GM12878 (cell line): Measurements from ENCODE around the gene KIF17. TPM values are rescaled to one million over a fixed set of nuclear protein-coding genes. Genes with fewer than 3 reads are reported as not detected.

ENCODE experiments used
- ATAC-seq: fragments of 200-7000 bp; cut with Tn5 transposase; 3 replicates; pipeline ENCODE4 v1.9.1; 2020; ENCODE audit warnings: mild to moderate bottlenecking, moderate library complexity
- BruUV-seq: library from RNA; stranded (reverse); fragments of 400-500 nt; replicated peaks from 2 replicates; lab custom pipeline; 2021; lab: Mats Ljungman, UMichigan
- CTCF ChIA-PET: fragments of 300-600 bp; sonication (Branson Sonifier 250); formaldehyde crosslinking; extraction: SDS; loops from one replicate; lab custom pipeline; 2021; ENCODE audit warnings: inconsistent platforms; lab: Yijun Ruan, JAX
- POLR2A ChIA-PET: fragments of 350-600 bp; formaldehyde crosslinking; extraction: SDS; loops from one replicate; lab custom pipeline; 2021; ENCODE audit warnings: inconsistent platforms; lab: Charles Lee
- RAD21 ChIA-PET: fragments of 300-600 bp; sonication (Branson Sonifier 250); formaldehyde crosslinking; loops from one replicate; lab custom pipeline; 2023; ENCODE audit warnings: antibody characterized with exemption; ENCODE audit not compliant: unreplicated experiment; lab: Charles Lee
- SMC1A ChIA-PET: fragments of 300-600 bp; sonication (Branson Sonifier 250); formaldehyde crosslinking; loops from one replicate; lab custom pipeline; 2023; ENCODE audit not compliant: unreplicated experiment, uncharacterized antibody; lab: Charles Lee
- DNase-seq: peaks from one replicate; pipeline ENCODE4 v3.0.0-alpha.2; 2011; ENCODE audit warnings: low read depth, low spot score
- FAIRE-seq: peaks from 3 replicates; lab custom pipeline; 2011; peaks lifted over from hg19 to GRCh38; lab: Jason Lieb, UNC
- H2AFZ ChIP-seq: 2 replicates; pipeline ENCODE4 v1.6.0; 2011; ENCODE audit warnings: low read depth, low read length, control low read depth; ENCODE audit not compliant: control insufficient read depth
- H3K27ac ChIP-seq: 2 replicates; pipeline ENCODE4 v1.5.1; 2011; ENCODE audit warnings: control low read depth; ENCODE audit not compliant: control insufficient read depth, insufficient read depth
- H3K27me3 ChIP-seq, 2 experiments: replicated peaks in 1 of 2; 2 replicates each; pipeline versions ENCODE4 v1.6.0 to v1.6.1; 2011; ENCODE audit warnings: low read length in 1 of 2; ENCODE audit not compliant: control insufficient read depth in 2 of 2, insufficient read depth in 2 of 2
- H3K36me3 ChIP-seq, 2 experiments: 2 replicates each; pipeline ENCODE4 v1.5.1; 2011; ENCODE audit warnings: low read length in 1 of 2; ENCODE audit not compliant: control insufficient read depth in 2 of 2, insufficient read depth in 2 of 2
- H3K4me1 ChIP-seq: 2 replicates; pipeline ENCODE4 v1.6.1; 2011; ENCODE audit warnings: mild to moderate bottlenecking, low read length, moderate library complexity, mixed read lengths; ENCODE audit not compliant: control insufficient read depth, insufficient read depth
- H3K4me2 ChIP-seq: 2 replicates; pipeline ENCODE4 v1.6.0; 2011; ENCODE audit warnings: control low read depth; ENCODE audit not compliant: control insufficient read depth, insufficient read depth
- H3K4me3 ChIP-seq: fragments of 200-600 bp; sonication (generic); 2 replicates; pipeline ENCODE4 v1.5.1; 2016
- H3K79me2 ChIP-seq: 2 replicates; pipeline ENCODE4 v1.6.0; 2011; ENCODE audit warnings: low read length; ENCODE audit not compliant: control insufficient read depth, insufficient read depth
- H3K9ac ChIP-seq: 2 replicates; pipeline ENCODE4 v1.8.0; 2011; ENCODE audit warnings: low read length, control low read depth, mixed read lengths; ENCODE audit not compliant: control insufficient read depth, insufficient read depth
- H3K9me3 ChIP-seq: replicated peaks from 3 replicates; pipeline ENCODE4 v1.5.1; 2011; ENCODE audit warnings: mild to moderate bottlenecking, low read length; ENCODE audit not compliant: control insufficient read depth, insufficient read depth
- H4K20me1 ChIP-seq: 2 replicates; pipeline ENCODE4 v1.6.0; 2011; ENCODE audit not compliant: control insufficient read depth, insufficient read depth
- CHD1 ChIP-seq: IDR thresholded peaks from 2 replicates; pipeline ENCODE4 v1.6.1; 2012; ENCODE audit warnings: low read depth, low read length, improper control_type of control experiment
- HCFC1 ChIP-seq: fragments of 150-350 bp; IDR thresholded peaks from 2 replicates; pipeline ENCODE4 v1.6.1; 2014; ENCODE audit warnings: low read length
- IKZF1 ChIP-seq: fragments of 450-650 bp; conservative IDR thresholded peaks from 2 replicates; pipeline ENCODE4 v1.6.1; 2017; ENCODE audit warnings: antibody characterized with exemption, mild to moderate bottlenecking
- JUNB ChIP-seq: IDR thresholded peaks from 2 replicates; pipeline ENCODE4 v1.6.1; 2016; ENCODE audit warnings: antibody characterized with exemption, mild to moderate bottlenecking
- KDM1A ChIP-seq: fragments of 200-600 bp; sonication (generic); IDR thresholded peaks from 2 replicates; pipeline ENCODE4 v1.6.1; 2016; ENCODE audit warnings: borderline replicate concordance
- MTA3 ChIP-seq: IDR thresholded peaks from 2 replicates; pipeline ENCODE4 v1.6.1; 2012; ENCODE audit warnings: low read length, inconsistent platforms, borderline replicate concordance
- MXI1 ChIP-seq: fragments of 150-350 bp; IDR thresholded peaks from 2 replicates; pipeline ENCODE4 v1.6.1; 2011; ENCODE audit warnings: low read depth, mild to moderate bottlenecking, inconsistent platforms, low read length, improper control_type of control experiment
- NFYB ChIP-seq: IDR thresholded peaks from 2 replicates; pipeline ENCODE4 v1.6.1; 2011; ENCODE audit warnings: low read depth, mild to moderate bottlenecking, low read length, improper control_type of control experiment, moderate library complexity; ENCODE audit not compliant: insufficient read depth
- RAD21 ChIP-seq: IDR thresholded peaks from 2 replicates; pipeline ENCODE4 v1.6.1; 2011; ENCODE audit warnings: mild to moderate bottlenecking, low read depth, low read length, moderate library complexity; ENCODE audit not compliant: insufficient read depth
- SMC3 ChIP-seq: IDR thresholded peaks from 2 replicates; pipeline ENCODE4 v1.6.1; 2011; ENCODE audit warnings: low read length, improper control_type of control experiment, borderline replicate concordance
- SUZ12 ChIP-seq: fragments of 200-600 bp; sonication (generic); IDR thresholded peaks from one replicate; pipeline ENCODE4 v1.6.1; 2018; ENCODE audit warnings: antibody characterized with exemption, mild to moderate bottlenecking; ENCODE audit not compliant: unreplicated experiment
- ZNF384 ChIP-seq: IDR thresholded peaks from 2 replicates; pipeline ENCODE4 v1.6.1; 2012; ENCODE audit warnings: low read depth, mild to moderate bottlenecking, low read length, improper control_type of control experiment, borderline replicate concordance
- WGBS: methylation state at CpG from one replicate; pipeline ENCODE4 v1.1.6; 2016; ENCODE audit warnings: low lambda C conversion rate; ENCODE audit not compliant: insufficient replicate concordance, insufficient coverage; ENCODE audit errors: missing lambda C conversion rate; 5-methylcytosine and 5-hydroxymethylcytosine counted together
- in situ Hi-C: fragments of 300-500 bp; cut with MboI; formaldehyde crosslinking; loops from 9 replicates; pipeline ENCODE4 v1.14.3; 2018; ENCODE audit warnings: mixed read lengths
- intact Hi-C: fragments of 100-400 bp; cut with micrococcal nuclease; formaldehyde crosslinking; loops from one replicate; pipeline ENCODE4 v1.14.2; 2022; ENCODE audit not compliant: unreplicated experiment
- polyA plus RNA-seq, 11 experiments: library from polyadenylated mRNA; depleted of rRNA in 4 of 11; unstranded in 6 of 11; stranded (reverse) in 5 of 11; fragments of >200 nt; fragmentation: Nextera tagmentation in 4 of 11; fragmentation: Illumina TruSeq in 1 of 11; extraction: Ambion mirVana in 4 of 11; extraction: Trizol in 1 of 11; gene quantifications; 1 replicate in 1 of 11; 2 replicates in 10 of 11; pipeline versions ENCODE4 v1.2.1 to v1.2.3, GENCODE V29; 2011 to 2016; ENCODE audit warnings: inconsistent platforms in 2 of 11, missing spikeins in 2 of 11, low read depth in 1 of 11
- total RNA-seq, 4 experiments: library from RNA; depleted of rRNA in 3 of 4; stranded (reverse); fragments of >200 nt in 3 of 4; fragmentation: Illumina TruSeq in 1 of 4; extraction: Trizol in 1 of 4; gene quantifications; 2 replicates each; pipeline versions ENCODE4 v1.2.1 to v1.2.3, GENCODE V29; 2013 to 2021
- TF ChIP-seq, protein P1 (sequence below): IDR thresholded peaks from 2 replicates; pipeline ENCODE4 v1.6.1; 2011; ENCODE audit warnings: mild to moderate bottlenecking, low read depth, low read length, moderate library complexity; ENCODE audit not compliant: insufficient replicate concordance
- TF ChIP-seq, protein P2 (sequence below), 3 experiments: IDR thresholded peaks in 2 of 3; conservative IDR thresholded peaks in 1 of 3; 2 replicates each; pipeline ENCODE4 v1.5.1; 2011; ENCODE audit warnings: low read depth in 3 of 3, low read length in 3 of 3, mild to moderate bottlenecking in 3 of 3, control low read depth in 2 of 3, moderate library complexity in 2 of 3, inconsistent platforms in 1 of 3, mixed read lengths in 1 of 3; ENCODE audit not compliant: control insufficient read depth in 2 of 3, insufficient read depth in 1 of 3; ENCODE audit errors: extremely low read depth in 1 of 3
- TF ChIP-seq, protein P3 (sequence below): fragments of 450-650 bp; IDR thresholded peaks from 2 replicates; pipeline ENCODE4 v1.6.1; 2017; ENCODE audit warnings: low read depth, mild to moderate bottlenecking, moderate library complexity
- TF ChIP-seq, protein P4 (sequence below): fragments of 450-650 bp; IDR thresholded peaks from 2 replicates; pipeline ENCODE4 v1.6.1; 2018; ENCODE audit warnings: mild to moderate bottlenecking, low read depth, moderate library complexity; ENCODE audit not compliant: partially characterized antibody

Gene KIF17
- total and polyA plus RNA-seq, 10 of the 15 experiments (the other 5 are each of a cell fraction or from before 2014, with no cell fraction given): 0.01 to 0.10 (median 0.03) TPM; not detected in 7

DNA sequence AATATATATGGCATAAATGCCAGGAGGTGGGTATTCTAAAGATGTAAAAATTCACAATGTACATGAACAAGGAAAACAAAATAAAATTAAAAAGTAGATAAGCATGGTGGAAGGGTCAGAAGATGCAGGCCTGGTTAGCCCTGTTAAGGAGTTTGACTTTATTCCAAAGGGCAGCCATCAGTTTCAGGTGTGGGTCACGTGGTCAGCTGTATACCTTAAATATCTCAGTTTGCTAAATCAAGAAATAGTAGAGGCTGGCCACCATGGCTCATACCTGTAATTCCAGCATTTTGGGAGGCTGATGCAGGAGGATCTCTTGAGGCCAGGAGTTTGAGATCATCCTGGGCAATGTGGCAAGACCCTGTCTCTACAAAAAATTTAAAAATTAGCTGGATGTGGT lies 93.1 kb downstream of the KIF17 start:
- intact Hi-C loops: no loop called here

More for the DNA sequence above, 93.1 kb downstream of the KIF17 start:
- no peak overlapping the region for H2AFZ ChIP-seq
- no peak overlapping the region for H3K4me2 ChIP-seq
- SMC1A ChIA-PET: interaction anchor here (1.4 kb wide), 1 partner anchor 10 kb away, joined by 3 read pairs; no protein-coding TSS in a partner anchor
- H3K4me1 ChIP-seq: no peaks in the 10 kb centered on the region
- no peaks in the 10 kb centered on the region for H3K79me2 ChIP-seq
- no peak overlapping the region for H3K4me3 ChIP-seq
- in situ Hi-C loops: no loop called here
- POLR2A ChIA-PET: no interaction called here
- 0% methylated on average over 1 of the region's 1 CpG for WGBS
- no peak for ATAC-seq
- FAIRE-seq: no peak
- no peak overlapping the region for H3K27ac ChIP-seq
- H3K36me3 ChIP-seq: no peaks in the 10 kb centered on the region
- no peaks in the 10 kb centered on the region; a peak in 1 of 4 replicates for H3K27me3 ChIP-seq
- H3K9me3 ChIP-seq: no peaks in the 10 kb centered on the region
- H3K9ac ChIP-seq: no peak overlapping the region
- CTCF ChIA-PET: interaction anchor here (0.5 to 1.2 kb wide), 2 partner anchors 50 to 607 kb away, joined by 3 read pairs; no protein-coding TSS in a partner anchor
- RAD21 ChIA-PET: no interaction called here
- TF ChIP-seq, protein P1, sequence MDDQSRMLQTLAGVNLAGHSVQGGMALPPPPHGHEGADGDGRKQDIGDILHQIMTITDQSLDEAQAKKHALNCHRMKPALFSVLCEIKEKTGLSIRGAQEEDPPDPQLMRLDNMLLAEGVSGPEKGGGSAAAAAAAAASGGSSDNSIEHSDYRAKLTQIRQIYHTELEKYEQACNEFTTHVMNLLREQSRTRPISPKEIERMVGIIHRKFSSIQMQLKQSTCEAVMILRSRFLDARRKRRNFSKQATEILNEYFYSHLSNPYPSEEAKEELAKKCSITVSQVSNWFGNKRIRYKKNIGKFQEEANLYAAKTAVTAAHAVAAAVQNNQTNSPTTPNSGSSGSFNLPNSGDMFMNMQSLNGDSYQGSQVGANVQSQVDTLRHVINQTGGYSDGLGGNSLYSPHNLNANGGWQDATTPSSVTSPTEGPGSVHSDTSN: no peak
- TF ChIP-seq ZNF384 (no peak), IKZF1 (no peak), RAD21 (no peak), NFYB (no peak), KDM1A (no peak), MTA3 (no peak), SUZ12 (no peak), MXI1 (no peak), CHD1 (no peak), HCFC1 (no peak), JUNB (no peak), SMC3 (no peak)
- TF ChIP-seq, protein P2, sequence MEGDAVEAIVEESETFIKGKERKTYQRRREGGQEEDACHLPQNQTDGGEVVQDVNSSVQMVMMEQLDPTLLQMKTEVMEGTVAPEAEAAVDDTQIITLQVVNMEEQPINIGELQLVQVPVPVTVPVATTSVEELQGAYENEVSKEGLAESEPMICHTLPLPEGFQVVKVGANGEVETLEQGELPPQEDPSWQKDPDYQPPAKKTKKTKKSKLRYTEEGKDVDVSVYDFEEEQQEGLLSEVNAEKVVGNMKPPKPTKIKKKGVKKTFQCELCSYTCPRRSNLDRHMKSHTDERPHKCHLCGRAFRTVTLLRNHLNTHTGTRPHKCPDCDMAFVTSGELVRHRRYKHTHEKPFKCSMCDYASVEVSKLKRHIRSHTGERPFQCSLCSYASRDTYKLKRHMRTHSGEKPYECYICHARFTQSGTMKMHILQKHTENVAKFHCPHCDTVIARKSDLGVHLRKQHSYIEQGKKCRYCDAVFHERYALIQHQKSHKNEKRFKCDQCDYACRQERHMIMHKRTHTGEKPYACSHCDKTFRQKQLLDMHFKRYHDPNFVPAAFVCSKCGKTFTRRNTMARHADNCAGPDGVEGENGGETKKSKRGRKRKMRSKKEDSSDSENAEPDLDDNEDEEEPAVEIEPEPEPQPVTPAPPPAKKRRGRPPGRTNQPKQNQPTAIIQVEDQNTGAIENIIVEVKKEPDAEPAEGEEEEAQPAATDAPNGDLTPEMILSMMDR (IDR thresholded peaks at IDR 0.05 in 2 of 3, conservative IDR thresholded peaks at IDR 0.05 in 1 of 3; ENCODE audit: control insufficient read depth in 2 of 3, extremely low read depth in 1 of 3, insufficient read depth in 1 of 3, low read depth in 3 of 3, low read length in 3 of 3): no peak
- TF ChIP-seq, protein P3, sequence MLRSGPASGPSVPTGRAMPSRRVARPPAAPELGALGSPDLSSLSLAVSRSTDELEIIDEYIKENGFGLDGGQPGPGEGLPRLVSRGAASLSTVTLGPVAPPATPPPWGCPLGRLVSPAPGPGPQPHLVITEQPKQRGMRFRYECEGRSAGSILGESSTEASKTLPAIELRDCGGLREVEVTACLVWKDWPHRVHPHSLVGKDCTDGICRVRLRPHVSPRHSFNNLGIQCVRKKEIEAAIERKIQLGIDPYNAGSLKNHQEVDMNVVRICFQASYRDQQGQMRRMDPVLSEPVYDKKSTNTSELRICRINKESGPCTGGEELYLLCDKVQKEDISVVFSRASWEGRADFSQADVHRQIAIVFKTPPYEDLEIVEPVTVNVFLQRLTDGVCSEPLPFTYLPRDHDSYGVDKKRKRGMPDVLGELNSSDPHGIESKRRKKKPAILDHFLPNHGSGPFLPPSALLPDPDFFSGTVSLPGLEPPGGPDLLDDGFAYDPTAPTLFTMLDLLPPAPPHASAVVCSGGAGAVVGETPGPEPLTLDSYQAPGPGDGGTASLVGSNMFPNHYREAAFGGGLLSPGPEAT: no peak
- TF ChIP-seq, protein P4, sequence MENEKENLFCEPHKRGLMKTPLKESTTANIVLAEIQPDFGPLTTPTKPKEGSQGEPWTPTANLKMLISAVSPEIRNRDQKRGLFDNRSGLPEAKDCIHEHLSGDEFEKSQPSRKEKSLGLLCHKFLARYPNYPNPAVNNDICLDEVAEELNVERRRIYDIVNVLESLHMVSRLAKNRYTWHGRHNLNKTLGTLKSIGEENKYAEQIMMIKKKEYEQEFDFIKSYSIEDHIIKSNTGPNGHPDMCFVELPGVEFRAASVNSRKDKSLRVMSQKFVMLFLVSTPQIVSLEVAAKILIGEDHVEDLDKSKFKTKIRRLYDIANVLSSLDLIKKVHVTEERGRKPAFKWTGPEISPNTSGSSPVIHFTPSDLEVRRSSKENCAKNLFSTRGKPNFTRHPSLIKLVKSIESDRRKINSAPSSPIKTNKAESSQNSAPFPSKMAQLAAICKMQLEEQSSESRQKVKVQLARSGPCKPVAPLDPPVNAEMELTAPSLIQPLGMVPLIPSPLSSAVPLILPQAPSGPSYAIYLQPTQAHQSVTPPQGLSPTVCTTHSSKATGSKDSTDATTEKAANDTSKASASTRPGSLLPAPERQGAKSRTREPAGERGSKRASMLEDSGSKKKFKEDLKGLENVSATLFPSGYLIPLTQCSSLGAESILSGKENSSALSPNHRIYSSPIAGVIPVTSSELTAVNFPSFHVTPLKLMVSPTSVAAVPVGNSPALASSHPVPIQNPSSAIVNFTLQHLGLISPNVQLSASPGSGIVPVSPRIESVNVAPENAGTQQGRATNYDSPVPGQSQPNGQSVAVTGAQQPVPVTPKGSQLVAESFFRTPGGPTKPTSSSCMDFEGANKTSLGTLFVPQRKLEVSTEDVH: no peak
- no TSS peak for BruUV-seq
- DNase-seq: no peak
- no peaks in the 10 kb centered on the region for H4K20me1 ChIP-seq
